Activated CD4-positive, alpha-beta T cell treated with anti-CD3 and anti-CD28 coated beads, Interleukin-2, amount 50 U/mL, for 24 hours (primary cell): ENCODE data around the gene NPY4R2.
"Not testable (repeated sequence)": the region's sequence is repeated elsewhere in the genome, so short reads cannot be mapped to it uniquely, and the experiment has no call there.

ENCODE experiments used
- DNase-seq, 2 donors: peaks; one replicate each; pipeline ENCODE4 v3.0.0-alpha.2; 2020; ENCODE audit warnings: low read depth in 1 of 2, low spot score in 1 of 2

The NPY4R2 gene

GRCh38 chr10:47928225-47928624, 9.8 kb downstream of the NPY4R2 start:
- not testable (repeated sequence) for DNase-seq

DNA sequence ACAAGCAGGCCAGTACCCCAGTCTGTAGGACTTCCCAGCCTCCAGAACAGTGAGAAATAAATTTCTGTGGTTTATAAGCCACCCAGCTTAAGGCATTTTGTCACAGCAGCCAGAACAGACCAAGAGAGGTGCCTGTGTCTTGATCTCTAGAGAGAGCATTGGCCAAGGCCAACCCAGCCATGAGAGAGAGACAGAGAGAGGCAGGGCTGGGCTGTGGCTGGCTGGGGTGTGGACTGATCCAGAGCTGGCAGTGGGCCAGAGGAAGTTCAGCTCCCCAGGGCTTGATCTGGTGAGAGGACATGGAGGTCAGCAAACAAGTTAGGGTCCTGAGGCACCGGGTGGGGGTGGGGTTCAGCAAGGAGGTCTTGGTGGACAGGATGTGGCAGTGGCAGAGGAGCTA, 14.4 kb downstream of the NPY4R2 start:
- DNase-seq, result not testable (repeated sequence)

GRCh38 chr10:47933462-47933861, 15.0 kb downstream of the NPY4R2 start:
- not testable (repeated sequence) for DNase-seq

GRCh38 chr10:47936772-47937228, 18.3 kb downstream of the NPY4R2 start:
- not testable (repeated sequence) for DNase-seq

DNA sequence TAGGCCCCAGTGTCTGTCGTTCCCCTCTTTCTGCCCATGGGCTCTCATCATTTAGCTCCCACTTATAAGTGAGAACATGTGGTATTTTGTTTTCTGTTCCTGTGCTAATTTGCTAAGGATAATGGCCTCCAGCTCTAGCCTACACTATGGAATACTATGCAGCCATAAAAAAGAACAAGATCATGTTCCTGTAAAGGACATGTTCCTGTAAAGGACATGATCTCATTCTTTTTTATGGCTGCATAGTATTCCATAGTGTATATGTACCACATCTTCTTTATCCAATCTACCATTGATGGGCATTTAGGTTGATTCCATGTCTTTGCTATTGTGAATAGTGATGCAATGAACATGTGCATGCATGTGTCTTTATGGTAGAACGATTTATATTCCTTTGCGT, 19.2 kb downstream of the NPY4R2 start:
- not testable (repeated sequence) for DNase-seq

- DNase-seq, result not testable (repeated sequence)
These were observed 22.4 kb downstream of the NPY4R2 start for GRCh38 chr10:47940821-47941220.

DNA sequence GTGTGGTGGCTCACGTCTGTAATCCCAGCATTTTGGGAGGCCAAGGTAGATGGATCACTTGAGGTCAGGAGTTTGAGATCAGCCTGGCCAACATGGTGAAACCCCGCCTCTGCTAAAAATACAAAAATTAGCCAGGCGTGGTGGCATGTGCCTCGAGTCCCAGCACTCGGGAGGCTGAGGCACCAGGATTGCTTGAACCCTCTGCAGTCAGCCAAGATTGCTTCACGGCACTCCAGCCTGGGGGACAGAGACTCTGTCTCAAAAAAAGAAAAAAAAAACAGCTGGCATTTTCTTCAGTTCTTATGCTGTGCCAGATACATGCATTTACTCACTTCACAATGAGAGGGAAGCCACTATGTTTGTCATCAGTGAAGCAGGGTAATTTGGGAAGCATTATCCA, 22.9 kb downstream of the NPY4R2 start:
- not testable (repeated sequence) for DNase-seq

DNA sequence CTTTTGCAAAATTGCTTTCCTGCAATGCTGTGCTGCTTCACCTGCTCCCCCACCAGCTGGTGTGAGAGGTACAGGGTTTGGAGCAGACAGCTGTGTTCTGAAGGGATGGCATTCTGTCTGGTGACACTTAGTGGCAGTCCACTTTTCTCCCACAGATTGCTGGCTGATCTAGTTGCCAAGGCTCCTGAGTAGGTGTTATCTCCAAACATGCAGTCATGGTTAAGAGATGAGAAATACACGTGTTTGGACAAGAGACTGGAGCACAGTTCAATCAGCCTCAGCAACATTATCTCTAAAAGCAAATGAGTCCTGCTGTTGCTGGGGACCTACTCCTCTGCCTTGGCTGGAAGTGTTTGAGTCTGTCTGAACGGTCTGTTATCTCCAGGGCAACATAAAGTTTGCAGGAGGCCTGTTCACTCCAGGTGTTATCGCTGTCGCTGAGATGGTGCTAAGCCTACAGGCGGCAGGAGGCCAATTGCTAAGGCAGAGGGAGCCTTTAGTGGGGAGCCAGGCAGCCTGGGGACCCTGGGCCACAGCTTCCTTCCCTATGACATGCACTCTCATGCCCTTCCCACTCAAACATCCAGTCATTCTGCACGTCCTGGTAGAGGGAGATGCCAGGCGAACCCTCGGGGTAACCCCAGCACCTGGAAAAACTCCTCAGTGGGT, 24.0 kb downstream of the NPY4R2 start:
- not testable (repeated sequence) for DNase-seq

DNA sequence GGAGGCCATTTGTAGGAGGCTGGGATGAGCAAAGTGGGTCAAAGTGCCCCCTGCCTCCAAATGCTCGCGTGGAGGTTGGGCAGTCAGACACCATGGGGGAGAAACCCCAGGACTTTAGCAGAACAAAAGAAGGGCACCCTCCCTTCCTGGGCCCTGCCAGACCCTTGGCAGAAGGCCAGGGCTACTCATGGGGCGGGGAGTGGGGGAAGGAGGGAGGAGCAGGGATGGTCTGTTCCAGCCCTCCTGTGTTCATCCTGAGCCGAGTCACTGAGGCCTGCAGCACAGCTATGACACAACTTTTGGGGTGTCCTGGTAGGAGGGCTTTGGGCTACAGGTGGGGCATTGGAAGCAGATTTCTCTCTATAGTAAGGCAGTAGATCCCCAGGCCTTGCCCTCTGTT, 24.9 kb downstream of the NPY4R2 start:
- not testable (repeated sequence) for DNase-seq

DNA sequence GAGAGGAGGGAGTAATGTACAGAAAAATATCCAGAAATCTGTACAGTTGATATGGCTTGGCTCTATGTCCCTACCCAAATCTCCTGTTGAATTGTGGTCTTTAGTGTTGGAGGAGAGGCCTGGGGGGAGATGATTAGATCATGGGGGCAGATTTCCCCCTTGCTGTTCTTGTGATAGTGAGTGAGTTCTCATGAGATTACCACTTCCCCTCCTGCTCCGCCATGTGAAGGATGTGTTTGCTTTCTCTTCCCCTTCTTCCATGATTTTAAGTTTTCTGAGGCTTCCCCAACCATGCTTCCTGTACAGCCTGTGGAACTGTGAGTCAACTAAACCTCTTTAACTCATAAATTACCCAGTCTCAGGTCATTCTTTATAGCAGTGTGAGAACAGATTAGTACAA, 29.0 kb downstream of the NPY4R2 start:
- not testable (repeated sequence) for DNase-seq

DNA sequence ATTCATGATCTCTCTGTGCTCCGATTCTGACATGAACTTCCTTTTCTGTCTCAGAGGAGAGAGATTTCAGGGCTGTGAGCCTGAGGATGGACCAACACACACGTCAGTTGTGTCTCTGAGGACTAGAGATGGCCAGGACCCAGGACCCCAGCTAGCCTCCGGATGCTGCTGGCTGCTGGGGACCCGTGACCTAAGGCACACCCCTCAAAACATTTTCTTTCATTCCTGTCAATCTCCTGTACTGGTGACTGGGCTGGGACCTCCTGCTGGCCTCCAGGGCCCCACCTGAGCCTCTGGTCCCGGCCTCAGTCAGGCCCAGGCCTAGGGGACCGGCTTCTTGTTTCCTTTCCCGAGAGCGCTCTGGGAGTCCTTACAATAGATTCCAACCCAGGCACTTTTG, 38.7 kb downstream of the NPY4R2 start:
- not testable (repeated sequence) for DNase-seq

DNA sequence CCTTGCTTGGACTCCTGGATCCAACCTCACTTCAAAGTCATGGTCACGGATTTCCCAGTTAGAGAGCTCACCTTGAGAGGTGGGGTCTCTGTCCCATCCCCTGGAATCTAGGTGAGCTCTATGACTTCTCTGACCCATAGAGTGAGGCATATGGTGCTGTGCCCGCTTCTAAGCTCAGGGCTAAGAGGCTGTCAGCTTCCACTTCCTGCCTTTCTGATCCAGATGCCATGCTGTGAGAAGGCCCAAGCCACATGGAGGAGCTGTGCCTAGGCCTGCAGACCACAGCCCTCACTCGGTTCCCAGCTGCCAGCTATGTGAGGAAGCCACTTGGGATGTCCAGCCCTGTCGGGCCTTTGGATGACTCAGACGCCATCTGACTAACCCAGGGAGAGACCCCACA, 41.2 kb downstream of the NPY4R2 start:
- DNase-seq, result not testable (repeated sequence)

DNA sequence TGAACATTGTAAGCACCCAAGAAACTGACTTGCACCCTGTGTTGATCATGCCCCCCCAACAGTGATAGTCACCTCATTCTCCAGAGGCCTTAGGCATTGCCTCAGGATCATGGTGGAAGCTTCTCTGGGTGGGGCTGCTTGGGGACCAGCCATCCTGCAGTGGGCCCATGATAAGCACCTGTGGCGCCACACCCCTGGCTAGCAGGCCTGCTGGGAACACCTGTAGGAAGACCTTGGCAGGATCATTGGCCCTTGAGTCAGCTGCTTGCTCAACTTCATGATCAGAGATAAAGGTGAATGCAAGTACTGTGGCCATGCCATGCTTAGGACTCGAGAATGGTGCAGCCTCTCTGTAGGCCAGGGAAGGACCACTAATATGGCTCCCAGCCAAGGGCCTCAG, 42.2 kb downstream of the NPY4R2 start:
- not testable (repeated sequence) for DNase-seq

DNA sequence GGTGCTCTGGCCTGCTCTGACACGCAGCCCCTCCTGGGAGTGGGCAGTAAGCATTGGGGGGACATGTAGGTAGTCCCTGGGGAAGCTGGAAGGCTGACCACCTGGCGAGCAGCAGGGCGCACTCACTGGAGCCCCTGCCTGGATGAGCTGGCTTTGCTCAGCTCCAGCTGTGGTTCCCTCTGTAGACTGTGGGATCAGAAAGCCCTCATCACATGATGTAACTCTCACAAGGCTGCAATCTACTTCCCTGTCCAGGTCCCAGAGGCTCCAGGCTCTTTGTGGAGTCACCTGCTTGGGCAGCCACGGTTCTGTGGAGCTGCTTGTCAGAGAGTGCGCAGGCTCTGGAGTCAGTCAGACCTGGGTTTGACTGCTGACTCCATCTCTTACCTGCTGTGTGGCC, 44.3 kb downstream of the NPY4R2 start:
- not testable (repeated sequence) for DNase-seq

- not testable (repeated sequence) for DNase-seq
These were observed 46.0 kb downstream of the NPY4R2 start for GRCh38 chr10:47964280-47965063.

DNA sequence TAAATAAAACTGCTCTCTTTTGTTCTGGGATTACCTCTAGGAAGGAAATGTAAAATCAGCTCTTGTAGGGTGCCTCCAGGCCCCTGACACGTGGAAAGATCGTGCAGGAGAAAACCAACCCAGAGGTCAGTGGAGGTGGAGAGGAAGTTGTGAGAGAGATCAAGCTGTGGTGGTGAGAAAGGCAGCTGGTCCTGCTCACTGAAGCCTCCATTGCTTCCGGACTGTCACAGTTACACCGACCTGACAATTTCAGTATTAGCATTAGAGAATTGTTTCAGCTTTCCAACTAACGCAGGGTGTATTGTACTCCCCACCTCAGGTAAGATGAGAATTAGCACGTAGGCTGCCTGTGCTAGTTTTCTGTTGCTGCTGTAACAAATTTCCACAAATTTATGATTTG, 50.5 kb downstream of the NPY4R2 start:
- not testable (repeated sequence) for DNase-seq

GRCh38 chr10:47970047-47970446, 51.6 kb downstream of the NPY4R2 start:
- not testable (repeated sequence) for DNase-seq

GRCh38 chr10:47971598-47971997, 53.1 kb downstream of the NPY4R2 start:
- not testable (repeated sequence) for DNase-seq

GRCh38 chr10:47972077-47972476, 53.6 kb downstream of the NPY4R2 start:
- DNase-seq, result not testable (repeated sequence)
